ENCODE results near the gene IGFL1.
"Not testable (repeated sequence)": the region's sequence is repeated elsewhere in the genome, so short reads cannot be mapped to it uniquely, and the experiment has no call there.

GRCh38 chr19:46184775-46185710 lies 44.5 kb upstream of the IGFL1 start:
- TF ChIP-seq CTCF, POLR2A (IDR thresholded peaks at IDR 0.05): not testable (repeated sequence)

All from prostate gland (tissue), 2 donors.